NCI-H2029 (cell line): ENCODE data around the gene SHROOM2.
"Not testable (repeated sequence)": the region's sequence is repeated elsewhere in the genome, so short reads cannot be mapped to it uniquely, and the experiment has no call there.

Source experiments
- DNase-seq: peaks from one replicate; lab custom pipeline; 2025; lab: John Stamatoyannopoulos, UW

Gene SHROOM2

DNA sequence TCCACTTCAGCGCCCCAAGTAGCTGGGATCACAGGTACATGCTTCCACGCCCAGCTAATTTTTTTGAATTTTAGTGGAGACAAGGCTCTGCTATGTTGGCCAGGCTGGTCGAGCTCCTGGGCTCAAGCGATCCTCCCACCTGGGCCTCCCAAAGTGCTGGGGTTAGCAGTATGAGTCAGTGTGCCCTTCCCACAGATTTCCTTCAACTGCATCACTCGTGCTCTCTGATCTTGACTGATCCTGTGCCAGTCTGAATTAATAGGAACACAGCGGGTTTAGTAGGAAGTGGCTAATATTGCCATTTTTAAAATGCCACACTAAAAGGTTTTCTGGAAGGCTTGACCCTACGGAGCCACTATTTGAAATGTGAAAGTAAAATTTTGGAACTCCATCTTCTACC is 4.3 kb upstream of the SHROOM2 start:
- DNase-seq: no peak

DNA sequence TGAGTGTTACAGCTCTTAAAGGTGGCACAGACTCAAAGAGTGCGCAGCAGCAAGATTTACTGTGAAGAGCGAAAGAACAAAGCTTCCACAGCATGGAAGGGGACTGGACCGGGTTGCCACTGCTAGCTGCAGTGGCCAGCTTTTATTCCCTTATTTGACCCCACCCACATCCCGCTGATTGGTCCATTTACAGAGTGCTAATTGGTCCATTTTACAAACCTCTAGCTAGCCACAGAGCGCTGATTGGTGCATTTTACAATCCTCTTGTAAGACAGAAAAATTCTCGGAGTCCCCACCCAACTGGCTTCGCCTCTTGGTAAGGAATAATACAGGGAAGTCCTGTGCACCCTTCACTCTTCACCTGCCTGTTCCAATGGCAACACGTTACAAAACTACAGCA is 1.9 kb upstream of the SHROOM2 start:
- no peak for DNase-seq

DNA sequence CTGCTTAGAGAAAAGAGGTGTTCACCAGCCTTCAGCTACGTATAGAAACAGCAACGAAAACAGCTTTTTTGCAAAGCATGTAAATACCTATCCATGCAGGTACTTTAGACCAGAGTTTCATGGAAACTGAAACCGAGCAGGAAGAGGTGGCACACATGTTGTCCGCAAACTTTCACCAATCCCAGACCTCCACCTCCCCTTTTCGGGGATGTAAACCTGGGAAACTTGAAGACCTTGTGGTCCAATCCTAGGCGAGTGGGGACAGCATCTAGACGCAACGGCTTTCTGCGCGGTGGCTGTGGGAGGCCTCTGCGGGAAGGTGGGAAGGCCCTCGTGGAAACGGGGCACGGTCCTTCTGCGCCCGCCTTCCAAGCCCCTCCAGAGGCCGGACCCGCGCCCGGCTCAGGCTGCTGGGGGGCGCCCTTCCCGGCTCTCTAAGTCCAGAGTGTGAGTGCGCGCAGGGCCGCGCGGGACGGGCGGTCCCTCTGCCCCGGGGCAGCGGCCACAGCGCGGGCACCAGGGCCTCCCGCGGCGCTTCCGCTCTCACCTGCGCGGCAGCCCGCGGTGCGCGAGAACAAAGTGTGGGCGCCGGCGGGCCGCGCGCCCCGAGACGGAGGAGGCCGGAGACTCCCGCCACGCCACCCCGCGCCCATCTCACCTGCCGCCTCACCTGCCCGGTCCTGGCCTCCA is 830 bp upstream of the SHROOM2 start:
- DNase-seq: no peak

DNA sequence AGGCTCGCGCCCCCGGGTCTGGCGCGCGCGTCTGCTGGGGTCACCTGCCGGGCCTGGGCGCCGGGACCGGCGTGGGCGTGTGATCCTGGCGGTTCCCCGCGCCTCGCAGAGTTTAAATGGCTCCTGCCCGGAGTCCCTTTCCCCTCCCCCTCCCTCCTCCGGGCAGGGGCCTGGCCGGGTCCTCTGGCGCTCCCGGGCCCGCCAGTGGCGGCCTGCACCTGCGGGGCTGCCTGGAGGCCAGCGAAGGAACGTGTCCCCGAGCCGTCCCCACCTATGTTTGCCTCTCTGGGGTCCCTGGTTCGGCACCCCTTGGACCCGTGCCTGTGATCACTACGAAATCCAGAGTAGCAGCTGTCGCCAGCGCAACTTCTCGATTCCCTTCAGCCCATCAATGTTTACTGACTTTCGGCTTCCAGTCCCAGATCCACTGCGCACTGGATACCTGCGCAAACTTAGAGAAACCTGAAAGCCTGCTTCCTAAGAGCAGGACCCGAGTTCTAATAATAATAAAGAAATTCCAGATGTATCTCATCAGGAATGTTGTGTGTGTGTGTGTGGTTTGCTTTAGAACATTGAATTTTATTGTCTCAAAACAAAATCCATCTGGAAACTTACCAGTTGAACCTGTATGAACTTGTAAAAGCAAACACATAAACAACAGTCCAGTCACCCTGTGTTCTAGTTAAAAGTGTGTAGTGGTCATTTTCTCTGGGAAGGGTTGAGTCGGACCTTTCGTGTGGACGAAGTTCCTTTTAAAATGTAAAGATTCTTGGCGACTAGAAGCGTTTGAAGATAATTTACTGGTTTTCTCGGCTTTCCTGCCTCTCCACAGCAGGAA is 788 bp downstream of the SHROOM2 start:
- no peak for DNase-seq

- DNase-seq: peak; percentile 31
Measured at GRCh38 chrX:9788911-9789310, 2.7 kb downstream of the SHROOM2 start.

GRCh38 chrX:9789555-9789954 is 3.3 kb downstream of the SHROOM2 start:
- no peak for DNase-seq

DNA sequence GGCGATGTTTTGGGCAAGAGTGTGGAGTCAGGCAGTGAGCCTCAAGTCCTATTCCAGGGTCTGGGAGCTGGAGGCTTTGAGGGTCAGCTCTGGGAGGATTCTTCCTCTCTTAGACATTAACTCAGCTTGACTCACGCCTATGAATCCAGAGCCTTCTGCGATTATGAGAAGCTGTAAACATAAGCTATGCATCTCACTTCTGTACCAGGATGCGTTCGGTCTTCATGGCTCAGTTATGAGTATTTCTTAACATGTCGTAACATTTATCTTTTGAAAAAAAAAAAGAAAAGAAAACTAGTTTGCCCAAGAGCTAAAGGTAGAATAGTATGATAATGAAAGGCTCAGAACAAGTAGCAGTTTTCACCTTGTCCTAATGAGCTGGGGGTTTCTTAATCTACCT is 4.6 kb downstream of the SHROOM2 start:
- DNase-seq: no peak

DNA sequence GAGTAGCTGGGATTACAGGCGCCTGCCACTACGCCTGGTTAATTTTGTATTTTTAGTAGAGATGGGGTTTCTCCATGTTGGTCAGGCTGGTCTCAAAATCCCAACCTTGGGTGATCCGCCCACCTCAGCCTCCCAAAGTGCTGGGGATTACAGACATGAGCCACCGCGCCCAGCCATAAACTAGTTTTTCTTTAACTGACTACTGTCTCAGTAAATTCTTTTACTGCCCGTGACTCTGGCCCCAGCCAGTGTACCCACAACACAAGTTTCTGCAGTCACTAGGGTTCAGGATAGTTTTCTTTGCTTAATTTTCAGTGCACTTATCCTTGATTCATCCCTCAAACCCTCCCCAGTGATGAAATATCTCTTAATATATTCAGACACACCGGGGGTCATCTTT is 8.3 kb downstream of the SHROOM2 start:
- DNase-seq: no peak

DNA sequence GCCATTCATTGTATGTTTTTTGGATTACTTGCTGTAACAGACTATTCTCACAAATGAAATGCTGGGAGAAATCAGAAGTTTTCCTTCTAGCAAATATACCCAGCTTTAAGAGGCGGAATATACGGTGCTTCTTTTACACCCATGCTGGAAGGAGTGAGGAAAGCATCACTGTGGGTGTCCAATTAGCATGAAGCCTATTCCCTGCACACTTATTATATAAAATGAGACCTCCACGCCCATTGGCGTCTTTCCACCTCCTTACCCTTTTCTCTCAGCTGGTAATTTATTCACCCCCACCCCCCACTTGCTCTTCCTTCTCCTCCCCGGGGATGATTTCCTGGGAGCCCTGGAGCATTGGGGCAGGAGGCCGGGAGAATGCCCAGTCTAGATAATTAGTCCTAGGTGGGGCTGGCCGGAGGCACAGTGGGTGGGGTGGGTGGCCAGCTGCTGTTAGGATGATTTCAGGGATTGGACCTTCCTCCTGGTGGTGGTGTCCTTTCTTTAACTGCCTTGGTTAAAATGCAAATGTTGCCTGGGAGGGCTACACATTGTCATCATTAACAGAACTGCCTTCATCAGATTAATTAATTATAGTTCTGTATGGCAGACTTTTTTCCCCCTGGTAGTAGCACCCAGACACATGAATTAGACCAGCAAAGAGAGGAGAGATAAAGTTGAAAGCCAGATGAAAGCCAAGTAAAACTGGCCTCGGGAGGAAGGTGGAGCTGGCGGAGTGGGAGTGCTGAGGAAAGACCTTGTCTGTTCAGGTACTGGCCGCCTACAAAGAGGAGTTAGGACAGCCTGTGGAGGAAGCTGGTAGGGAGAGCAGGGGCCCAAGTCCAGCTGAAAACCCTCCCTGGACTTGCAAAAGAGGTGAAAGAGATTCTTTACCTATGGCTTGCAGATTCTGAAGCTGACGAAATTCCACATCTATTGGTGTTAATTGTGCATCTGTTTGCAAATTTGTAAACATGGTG is 11.4 kb downstream of the SHROOM2 start:
- no peak for DNase-seq

- DNase-seq: no peak
Measured at GRCh38 chrX:9802737-9803136, 16.5 kb downstream of the SHROOM2 start.

DNA sequence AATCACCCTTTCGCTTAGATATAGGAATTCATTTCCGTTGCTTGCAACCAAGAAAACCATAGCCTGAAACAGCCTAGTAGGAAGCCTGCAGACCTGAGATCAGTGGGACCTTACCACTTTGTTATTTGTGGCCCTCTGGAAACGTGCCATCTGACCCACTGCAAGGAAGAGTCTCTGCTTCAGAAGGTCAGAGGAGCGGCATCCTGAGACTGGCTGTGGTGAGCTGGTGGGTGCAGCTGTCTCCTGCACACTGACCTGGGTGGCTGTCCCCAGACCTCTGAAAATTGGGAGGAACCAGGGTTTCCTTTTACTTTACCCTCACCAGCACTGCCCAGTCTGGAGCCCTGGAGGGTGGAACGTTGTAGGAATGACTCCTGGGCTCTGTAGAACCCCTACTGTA is 18.2 kb downstream of the SHROOM2 start:
- DNase-seq: no peak

DNA sequence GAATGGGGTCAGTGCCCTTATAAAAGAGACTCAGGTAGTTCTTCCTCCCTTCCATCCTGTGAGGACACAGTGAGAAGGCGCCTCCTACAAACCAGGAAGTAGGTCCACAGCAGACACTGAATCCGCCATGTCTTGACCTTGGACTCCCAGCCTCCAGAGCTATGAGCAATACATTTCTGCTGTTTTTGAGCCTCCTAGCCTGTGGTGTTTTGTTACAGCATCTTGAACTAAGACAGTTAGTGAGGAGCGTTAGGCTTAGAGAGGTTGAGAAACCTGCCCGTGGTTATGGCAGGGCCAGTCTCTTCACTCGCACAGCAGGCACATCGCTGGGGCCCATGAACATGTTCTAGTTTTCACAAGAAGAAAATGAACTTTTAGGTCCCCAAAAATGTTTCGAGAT is 19.7 kb downstream of the SHROOM2 start:
- no peak for DNase-seq

- no peak for DNase-seq
Measured at GRCh38 chrX:9807355-9808182, 21.3 kb downstream of the SHROOM2 start.

GRCh38 chrX:9809876-9810275 is 23.6 kb downstream of the SHROOM2 start:
- not testable (repeated sequence) for DNase-seq

GRCh38 chrX:9811086-9811485 is 24.9 kb downstream of the SHROOM2 start:
- not testable (repeated sequence) for DNase-seq

DNA sequence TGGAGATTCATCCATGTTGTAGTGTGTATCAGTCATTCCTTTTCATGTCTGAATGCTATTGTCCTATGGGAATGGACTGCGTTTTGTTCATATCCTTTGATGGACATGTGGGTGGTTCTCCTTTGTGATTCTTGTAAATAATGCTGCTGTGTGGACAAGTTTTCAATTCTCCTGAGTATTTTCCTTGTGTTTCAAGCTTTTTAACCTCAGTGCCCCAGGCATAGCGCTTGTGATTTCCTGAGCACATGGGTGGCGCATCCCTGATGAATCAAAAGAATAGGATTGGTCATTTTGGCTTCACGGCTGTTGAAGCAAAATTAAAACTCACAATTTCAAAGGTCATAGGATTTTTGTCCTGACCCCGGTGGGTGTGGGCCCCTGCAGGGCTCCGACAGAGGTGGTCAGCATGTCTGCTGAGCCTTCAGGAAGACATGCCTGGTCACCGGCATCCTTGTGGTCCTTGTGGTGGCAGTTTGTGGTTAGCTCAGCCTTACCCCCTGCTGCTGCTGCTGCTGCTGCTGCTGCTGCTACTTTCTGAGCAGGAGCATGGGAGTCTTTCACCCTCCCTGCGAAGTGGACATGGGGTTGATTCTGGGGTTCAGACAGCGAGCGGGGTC is 30.0 kb downstream of the SHROOM2 start:
- no peak for DNase-seq

DNA sequence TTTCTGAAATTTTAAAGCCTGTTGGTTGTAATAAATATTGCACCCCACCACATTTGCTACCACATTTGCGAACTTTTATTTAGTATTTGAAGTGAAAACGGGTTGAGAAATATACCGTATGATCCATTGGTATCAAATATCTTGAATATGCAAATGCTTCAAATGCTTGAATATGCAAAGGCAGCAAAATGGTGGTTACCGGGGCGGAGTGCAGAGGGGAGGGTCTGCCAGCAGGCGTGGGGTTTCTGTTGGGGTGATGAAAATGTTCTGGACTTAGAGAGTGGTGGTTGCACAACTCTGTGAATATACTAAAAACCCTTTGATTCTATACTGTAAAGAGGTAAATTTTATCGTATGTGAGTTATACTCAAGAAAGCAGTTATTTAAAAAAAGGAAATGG is 35.3 kb downstream of the SHROOM2 start:
- no peak for DNase-seq

DNA sequence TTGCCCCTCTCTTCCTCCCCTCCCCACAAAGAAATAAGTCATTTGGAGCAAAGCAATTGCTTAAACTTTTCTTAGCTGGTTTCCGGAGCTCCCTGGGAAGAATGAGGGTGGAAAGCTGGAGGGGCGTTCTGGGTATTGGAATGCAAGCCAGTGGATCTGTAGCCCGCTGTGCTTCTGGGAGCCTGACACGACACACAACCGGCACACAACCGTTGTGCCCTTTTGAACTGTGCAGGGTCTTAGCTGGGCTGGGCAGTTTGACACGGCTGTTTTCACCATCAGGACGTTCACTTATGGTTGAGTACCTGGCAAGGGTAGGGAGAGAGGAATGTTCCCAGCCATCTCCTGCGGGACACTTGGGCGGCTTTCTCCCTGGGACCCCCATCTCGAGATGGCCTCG is 38.3 kb downstream of the SHROOM2 start:
- no peak for DNase-seq

GRCh38 chrX:9825129-9825790 is 39.0 kb downstream of the SHROOM2 start:
- DNase-seq: no peak

- DNase-seq: no peak
Measured at GRCh38 chrX:9825966-9826365, 39.7 kb downstream of the SHROOM2 start.
